ENCODE results near the gene LCE1C.

LCE1C gene

DNA sequence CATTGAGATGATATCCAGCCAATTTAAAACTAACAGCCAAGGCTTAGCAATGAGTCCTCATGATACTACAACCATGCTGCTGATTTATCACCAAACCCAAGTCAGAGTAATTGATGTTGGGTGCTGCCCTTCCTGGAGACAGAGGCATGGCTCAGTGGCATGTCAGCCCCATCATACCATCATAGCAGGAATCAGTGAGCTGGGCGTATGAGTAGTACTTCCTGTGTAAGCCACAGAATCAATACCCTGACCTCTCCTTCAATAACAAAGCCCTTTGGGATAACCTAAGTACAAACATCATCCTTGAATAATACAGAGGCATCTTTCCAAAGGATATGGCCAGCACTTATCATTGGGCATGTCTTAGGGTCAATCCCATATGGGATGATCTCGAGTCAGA lies 23.4 kb downstream of the LCE1C start:
- no peak overlapping the region for H3K4me3 ChIP-seq (replicated peaks; ENCODE audit: low read depth, low read length)
- no peak for DNase-seq (ENCODE audit: extremely low read depth, low read depth)
- TF ChIP-seq, protein P1, sequence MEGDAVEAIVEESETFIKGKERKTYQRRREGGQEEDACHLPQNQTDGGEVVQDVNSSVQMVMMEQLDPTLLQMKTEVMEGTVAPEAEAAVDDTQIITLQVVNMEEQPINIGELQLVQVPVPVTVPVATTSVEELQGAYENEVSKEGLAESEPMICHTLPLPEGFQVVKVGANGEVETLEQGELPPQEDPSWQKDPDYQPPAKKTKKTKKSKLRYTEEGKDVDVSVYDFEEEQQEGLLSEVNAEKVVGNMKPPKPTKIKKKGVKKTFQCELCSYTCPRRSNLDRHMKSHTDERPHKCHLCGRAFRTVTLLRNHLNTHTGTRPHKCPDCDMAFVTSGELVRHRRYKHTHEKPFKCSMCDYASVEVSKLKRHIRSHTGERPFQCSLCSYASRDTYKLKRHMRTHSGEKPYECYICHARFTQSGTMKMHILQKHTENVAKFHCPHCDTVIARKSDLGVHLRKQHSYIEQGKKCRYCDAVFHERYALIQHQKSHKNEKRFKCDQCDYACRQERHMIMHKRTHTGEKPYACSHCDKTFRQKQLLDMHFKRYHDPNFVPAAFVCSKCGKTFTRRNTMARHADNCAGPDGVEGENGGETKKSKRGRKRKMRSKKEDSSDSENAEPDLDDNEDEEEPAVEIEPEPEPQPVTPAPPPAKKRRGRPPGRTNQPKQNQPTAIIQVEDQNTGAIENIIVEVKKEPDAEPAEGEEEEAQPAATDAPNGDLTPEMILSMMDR (IDR thresholded peaks at IDR 0.05; ENCODE audit: low read depth, low read length, missing control alignments), result no peak

DNA sequence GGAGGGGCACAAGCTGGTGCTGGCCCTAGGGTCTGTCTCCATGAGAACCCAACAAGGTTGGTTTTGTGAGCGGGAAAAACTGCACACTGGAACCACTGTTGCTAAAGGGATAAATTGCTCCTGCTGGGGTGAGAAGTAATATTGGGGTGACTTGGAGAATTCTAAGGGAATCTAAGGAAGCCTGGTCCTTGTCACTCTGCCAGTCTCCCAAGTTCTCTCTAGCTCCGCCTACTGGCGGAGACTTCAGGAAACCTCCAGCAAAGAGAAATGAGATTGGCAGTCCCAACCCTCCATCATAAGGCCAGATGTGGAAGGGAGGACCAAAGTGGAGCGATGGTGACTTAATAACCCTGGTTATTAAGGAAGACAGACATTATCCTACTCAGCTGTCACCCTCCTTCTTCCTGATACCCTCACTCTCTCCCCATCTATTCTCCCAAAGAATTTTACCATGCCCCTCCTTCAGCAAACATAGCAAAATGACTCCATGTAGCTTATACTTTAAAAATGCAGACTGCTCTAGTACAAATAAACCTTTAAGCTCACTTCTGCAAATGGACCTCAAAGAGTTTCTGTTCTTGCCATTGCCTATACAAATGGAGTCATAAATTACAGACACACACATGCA lies 28.8 kb downstream of the LCE1C start:
- no peak for DNase-seq (ENCODE audit: extremely low read depth, low read depth)

DNA sequence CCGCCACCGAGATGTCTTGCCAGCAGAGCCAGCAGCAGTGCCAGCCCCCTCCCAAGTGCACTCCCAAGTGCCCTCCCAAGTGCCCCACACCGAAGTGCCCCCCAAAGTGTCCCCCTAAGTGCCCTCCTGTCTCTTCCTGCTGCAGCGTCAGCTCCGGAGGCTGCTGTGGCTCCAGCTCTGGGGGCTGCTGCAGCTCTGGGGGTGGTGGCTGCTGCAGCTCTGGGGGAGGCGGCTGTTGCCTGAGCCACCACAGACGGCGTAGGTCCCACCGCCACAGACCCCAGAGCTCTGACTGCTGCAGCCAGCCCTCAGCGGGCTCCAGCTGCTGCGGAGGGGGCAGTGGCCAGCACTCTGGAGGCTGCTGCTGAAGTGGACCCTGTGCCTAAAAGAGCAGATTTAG lies 30.1 kb downstream of the LCE1C start:
- H3K4me3 ChIP-seq (replicated peaks; ENCODE audit: low read depth, low read length), result no peak overlapping the region
- TF ChIP-seq, protein P1 (IDR thresholded peaks at IDR 0.05; ENCODE audit: low read depth, low read length, missing control alignments), result no peak
- no peak for DNase-seq (ENCODE audit: extremely low read depth, low read depth)

More for the DNA sequence above, 28.8 kb downstream of the LCE1C start:
- TF ChIP-seq, protein P1 (IDR thresholded peaks at IDR 0.05; ENCODE audit: low read depth, low read length, missing control alignments), result peak; percentile 15
- H3K4me3 ChIP-seq (replicated peaks; ENCODE audit: low read depth, low read length), result no peak overlapping the region

DNA sequence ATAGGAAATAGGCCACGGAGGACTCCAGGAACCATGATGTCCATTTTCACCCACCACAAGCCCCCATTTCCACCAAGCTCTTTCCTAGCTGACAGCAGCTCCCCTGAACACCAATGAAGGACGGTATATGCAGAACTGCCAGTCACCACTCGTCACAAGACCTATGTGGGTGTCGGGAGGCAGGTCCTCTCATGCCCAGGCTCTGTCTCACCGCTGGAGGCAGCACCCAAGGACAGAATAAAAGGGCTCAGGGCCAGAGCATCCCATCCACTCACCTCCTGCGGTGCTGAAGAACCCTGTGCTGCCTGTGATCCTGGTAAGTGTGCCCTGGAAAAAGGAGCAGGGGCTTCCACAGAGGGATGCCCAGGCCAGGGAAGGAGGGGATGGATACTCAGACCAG lies 31.6 kb downstream of the LCE1C start, which contains the start of gene LCE1F:
Gene LCE1F (plus strand): TSS at position 266 of the 400 bp plus-strand sequence. CDS start 1,232 bp downstream, outside the sequence.
- no peak within 1 kb of the TSS for H3K4me3 ChIP-seq (replicated peaks; ENCODE audit: low read depth, low read length)
- TF ChIP-seq, protein P1 (IDR thresholded peaks at IDR 0.05; ENCODE audit: low read depth, low read length, missing control alignments), result no peak
- no peak for DNase-seq (ENCODE audit: extremely low read depth, low read depth)

DNA sequence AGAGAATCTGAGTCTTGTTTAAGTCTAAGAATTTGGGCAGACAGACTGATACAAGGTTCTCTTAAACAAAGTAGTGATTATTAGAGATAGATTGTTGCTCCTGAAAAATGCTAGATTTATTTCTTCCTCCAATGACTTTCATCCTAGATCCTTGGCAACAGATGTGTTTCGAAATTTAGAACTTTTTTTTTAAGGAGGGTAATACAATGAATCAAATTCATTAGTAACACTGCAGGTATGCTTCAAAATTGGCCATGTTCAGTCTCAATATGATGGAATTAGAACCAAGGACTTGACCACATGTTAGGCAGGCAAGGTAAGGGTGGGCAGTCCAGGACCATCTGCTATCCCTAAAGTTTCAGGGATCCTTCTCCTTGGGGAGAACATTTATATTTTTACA lies 36.0 kb downstream of the LCE1C start:
- no peak overlapping the region for H3K4me3 ChIP-seq (replicated peaks; ENCODE audit: low read depth, low read length)
- DNase-seq (ENCODE audit: extremely low read depth, low read depth), result no peak
- TF ChIP-seq, protein P1 (IDR thresholded peaks at IDR 0.05; ENCODE audit: low read depth, low read length, missing control alignments), result no peak

DNA sequence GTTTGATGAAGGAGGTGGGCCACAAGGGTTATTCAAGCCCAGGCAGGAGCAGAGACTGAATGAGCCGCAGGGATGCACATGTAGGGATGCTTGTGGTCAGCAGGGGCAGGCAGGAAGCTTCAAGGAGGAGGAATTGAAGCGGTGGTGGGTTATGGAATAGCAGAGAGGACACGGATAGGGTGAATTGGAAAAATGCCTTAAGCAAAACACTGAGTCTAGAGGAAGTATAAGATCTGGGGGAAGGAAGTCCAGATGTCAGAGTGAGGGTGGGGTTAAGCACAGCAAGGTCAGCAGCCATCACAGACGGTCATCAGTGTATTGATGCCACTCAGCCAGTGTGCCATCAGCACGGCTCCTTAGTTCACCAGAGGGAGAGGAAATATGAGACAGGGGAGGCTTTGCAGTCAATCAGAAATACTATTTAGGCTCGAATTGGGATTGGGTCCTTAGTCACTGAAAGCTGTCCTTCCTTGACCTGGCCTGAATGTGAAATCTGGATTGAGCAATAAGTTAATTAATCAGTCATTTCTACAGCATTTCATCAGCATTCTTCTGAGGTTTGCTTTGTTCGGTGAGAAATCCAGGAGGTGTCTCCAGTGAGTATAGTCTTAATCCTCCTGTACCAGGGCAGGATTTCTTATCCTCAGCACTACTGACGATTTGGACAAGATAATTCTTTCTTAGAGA lies 37.5 kb downstream of the LCE1C start:
- no peak overlapping the region for H3K4me3 ChIP-seq (replicated peaks; ENCODE audit: low read depth, low read length)
- DNase-seq (ENCODE audit: extremely low read depth, low read depth), result no peak
- TF ChIP-seq, protein P1 (IDR thresholded peaks at IDR 0.05; ENCODE audit: low read depth, low read length, missing control alignments), result no peak
